ENCODE data around the gene CD74.

CD74 gene

DNA sequence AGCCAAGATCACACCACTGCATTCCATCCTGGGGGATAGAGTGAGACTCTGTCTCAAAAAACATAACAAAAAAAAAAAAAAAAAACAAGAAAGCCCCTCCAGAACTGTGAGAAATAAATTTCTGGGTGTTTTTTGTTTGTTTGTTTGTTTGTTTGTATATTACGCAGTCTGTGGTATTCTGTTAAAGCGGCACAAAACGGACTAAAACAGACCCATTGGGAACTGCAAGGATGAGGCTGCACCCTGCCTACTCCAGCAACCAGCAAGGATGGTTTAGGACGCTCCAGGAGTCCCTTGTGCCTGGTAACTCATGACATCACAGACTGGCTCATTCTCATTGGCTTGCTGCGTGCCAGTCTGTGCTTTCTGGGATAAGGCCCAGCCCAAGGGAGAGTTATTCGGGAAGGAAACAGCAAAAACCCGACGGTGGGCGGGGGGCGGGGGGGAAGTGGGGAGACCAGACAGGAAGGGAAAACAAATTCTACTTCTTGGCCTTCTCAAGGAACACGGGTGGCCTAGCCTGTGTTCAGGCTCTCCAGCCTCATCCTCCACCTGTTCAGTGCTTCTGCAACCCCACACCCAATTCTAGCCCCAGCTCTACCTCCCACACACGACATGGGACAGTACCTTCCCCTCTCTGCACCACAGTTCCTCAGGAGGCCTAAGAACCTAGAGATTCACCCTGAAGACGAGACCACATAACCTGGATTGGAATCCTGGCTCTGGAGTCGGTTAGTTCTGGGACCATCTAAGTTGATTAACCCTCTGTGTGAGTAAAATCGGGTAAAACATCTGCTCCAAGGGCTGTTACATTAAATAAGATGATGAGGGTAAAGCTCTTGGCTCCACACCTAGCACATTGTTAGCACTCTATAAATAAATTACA is 2.8 kb downstream of the CD74 start:
- DNase-seq, result peak; percentile 81

DNA sequence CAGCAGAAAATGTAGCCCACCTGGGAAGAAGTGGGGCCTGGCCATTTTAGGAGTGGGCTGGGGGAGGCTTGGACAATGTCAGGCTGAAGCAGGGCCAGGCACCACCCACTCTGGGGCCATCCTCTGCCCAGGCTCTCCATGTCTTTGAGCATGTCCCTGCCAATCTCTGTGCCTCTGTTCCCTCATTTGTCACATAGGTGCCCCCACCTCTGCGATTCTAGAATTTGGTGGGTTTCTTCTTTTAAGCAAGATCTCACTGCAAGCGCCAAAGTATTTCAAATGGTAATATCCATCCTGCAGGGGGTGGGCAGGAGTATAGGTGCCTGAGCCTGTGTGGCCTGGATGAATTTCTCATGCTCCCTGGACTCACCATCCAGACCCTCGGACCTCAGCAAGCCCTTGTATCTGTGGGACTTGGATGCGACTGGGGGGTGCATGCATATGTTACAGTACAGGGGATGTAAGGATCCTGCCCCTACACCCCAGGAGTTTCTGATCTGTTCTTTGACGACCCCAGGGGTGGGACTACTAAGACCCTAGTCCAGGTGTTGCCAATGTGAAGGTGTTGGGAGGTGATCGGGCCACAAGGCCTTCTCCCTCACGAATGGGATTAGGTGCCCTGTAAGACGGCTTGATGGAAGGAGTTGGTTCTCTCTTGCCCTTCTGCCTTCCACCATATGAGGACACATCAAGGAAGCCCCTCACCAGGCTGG is 4.3 kb downstream of the CD74 start:
- no peak for DNase-seq

DNA sequence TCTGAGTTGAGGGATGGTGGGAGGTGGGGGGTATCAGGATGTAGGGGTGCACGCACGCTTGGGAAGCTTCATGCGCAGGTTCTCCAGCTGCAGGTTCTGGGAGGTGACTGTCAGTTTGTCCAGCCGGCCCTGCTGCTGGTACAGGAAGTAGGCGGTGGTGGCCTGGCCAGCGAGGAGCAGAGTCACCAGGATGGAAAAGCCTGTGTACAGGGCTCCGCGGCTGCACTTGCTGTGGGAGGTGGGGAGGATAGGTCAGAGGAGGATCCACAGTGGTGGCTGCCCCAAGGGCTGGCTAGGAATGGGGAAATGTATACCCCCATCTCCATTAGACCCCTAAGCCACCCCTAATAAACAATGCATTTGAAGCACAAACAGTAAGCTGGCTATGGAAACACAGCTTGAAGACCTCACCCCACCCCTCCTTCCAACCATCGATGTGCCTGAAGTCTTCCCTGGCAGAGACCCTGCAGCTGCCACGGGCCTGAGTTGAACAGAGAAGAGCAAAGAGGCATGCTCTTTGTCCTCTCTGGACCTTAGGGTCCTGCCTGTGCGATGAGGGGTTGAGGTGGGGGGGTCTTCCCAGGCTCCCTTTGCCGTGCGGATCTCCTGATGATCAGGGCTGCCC is 5.5 kb downstream of the CD74 start:
- DNase-seq, result no peak

- DNase-seq, result no peak
These were observed 6.0 kb downstream of the CD74 start for GRCh38 chr5:150406723-150407095.

DNA sequence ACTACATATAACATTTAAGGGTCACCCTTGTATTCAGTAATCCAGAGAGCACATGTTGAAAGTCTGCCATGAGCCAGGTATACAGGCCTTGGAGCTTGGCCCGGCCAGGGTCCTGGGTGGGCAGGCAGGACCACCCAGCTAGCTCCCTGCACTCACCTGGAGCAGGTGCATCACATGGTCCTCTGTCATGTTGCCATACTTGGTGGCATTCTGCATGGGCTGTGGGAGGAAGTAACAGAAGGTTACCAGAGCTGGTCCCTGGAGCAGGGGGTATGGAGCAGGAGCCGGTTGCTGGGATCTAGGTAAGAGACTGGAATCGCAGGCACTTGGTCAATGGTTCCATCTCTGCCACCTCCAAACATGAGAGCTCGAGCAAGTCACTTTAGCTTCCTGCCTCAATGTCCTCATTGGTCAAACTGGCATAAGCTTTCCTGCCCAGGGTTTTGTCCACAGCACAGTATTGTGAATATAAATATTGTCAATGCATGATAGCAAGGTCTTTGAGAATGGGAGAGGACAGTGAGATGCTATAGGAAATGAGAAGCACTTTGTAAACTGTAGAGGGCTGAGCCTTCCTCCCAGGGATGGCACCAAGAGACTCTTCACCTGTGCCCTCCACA is 6.5 kb downstream of the CD74 start:
- DNase-seq, result no peak

- no peak for DNase-seq
These were observed 7.5 kb downstream of the CD74 start for GRCh38 chr5:150404941-150405816.

GRCh38 chr5:150404535-150404934 is 8.2 kb downstream of the CD74 start:
- no peak for DNase-seq

DNA sequence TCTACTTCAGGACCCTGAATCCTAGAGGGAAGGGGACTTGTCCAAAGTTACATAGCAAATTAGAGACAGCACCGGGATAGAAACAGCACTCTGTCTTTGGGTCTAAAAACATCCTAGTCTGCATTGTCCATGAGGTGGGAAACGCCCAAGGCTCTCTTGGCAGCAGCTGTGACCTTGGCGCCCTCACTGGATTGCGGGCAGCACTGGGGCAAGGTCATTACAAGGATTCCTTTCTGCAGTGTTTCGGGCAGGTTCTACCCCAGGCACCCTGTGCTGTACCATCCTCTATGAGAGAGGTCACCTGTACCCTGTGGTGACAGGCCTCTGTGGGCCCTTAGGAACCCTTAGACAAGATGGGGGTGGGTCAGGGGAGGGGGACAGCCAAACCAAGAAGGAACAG is 8.6 kb downstream of the CD74 start:
- DNase-seq, result no peak

- DNase-seq, result no peak
These were observed 9.8 kb downstream of the CD74 start for GRCh38 chr5:150402901-150403342.

DNA sequence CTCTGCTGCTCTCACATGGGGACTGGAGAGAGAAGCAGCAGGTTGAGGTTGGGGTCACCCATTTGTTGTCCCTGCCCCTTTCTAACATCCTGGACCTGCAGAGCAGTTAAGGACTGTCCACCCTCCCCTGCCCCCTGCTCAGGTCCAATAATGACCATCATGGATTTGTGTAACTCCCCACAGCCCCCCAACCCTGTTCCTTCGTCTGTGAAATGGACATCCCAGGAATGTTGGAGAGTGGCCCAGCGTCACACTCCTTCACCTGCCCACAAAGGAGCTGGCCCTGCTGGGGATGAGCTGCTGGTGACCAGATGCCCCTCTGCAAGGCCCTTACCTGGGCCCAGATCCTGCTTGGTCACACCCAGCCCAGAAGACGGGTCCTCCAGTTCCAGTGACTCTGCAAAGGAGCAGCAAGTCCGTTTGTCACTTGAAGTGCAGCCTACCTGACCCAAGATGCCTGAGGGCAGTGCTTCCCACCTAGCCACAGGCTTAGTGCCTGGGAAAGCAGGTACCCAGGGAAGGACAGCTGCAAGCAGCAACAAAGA is 10.4 kb downstream of the CD74 start:
- no peak for DNase-seq

GRCh38 chr5:150401376-150402228 is 11.1 kb downstream of the CD74 start:
- no peak for DNase-seq

DNA sequence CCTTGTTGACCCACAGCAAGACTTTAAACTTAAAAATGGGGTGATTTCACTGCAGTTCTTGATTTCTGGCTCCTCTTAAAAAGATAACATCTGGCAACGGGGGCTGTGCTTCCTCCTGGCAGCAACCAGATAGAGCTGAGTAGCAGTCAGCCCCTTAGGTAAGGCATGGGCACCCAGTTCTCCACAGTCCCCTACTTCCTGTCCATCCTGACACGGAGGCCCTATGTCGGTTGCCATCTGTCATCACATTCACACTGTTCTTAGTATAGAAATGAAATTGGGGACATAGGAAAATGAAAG is 11.7 kb downstream of the CD74 start:
- DNase-seq, result no peak

DNA sequence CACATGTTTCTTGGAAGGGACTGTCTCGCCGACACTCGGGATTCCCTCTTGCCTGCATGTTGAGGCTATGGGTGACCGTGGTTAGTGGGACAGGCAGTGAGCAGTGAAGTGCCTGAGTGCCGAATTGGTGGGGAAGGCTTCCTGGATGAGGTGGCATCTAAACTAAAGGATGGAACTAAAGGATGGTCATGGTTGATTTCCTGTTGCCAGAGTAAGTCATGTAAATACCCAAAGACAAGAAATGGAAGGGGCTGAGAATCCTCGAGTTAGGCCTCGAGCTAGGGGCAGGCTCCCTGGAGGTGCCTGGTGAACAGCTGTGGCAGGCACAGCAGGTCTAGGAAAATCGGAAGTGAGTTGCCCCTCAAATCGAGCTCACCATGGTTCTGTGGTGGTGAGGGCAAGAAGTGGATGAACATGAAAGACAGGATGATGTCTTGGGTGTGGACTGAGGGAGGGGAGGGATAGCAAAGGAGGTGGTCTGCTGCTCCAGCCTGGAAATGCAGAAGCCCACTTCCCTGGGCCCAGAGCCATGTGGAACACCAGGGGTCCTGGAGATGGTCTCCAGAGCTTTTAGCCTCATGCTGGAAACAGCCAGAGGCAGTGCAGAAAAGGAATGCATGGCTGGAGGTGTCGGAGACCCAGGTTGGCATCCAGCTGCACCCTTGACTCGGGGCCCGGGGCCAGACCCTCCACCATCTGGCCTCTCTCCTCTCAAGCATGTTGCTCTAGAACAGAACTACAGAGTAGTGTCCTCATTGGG is 12.2 kb downstream of the CD74 start:
- no peak for DNase-seq

- no peak for DNase-seq
These were observed 13.0 kb downstream of the CD74 start for GRCh38 chr5:150399524-150400211.

GRCh38 chr5:150398722-150399523 is 13.8 kb downstream of the CD74 start:
- no peak for DNase-seq

DNA sequence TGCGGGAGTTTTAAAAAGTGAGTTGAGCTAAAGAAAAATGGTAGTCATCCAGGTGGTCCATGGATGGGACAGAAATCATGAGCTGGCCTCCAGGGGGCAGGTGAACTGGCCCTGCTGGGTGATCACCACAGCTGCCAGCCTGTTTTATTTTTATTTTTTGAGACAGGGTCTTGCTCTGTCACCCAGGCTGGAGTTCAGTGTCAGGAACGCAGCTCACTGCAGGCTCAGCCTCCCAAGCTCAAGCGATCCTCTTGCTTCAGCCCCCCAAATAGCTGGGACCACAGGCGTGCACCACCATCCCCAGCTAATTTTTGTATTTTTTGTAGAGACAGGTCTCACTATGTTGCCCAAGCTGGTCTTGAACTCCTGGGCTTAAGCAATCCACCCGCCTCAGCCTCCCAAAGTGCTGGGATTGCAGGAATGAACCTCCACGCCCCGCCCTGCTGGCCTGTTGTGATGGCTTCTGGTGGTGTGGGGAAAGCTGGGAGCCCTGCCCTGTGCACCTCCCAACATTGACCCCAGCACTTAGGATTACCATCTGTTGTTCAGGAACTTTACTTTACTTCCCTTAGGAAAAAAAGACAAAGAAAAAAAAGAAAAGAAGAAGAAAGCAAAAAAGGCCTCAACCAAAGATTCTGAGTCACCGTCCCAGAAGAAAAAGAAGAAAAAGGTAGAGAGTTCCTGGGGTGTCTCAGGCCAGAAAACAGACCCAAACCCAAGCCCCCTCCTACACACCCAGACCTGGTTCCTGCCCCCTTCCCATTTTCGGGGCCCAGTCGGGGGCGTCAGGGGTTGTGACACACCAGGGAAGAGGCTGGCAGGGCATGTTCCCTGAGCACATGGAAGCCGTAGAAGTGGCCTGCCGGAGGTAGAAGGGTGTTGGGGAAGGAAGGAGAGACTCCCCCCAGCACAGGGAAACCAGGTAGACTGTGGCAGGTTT is 14.7 kb downstream of the CD74 start:
- DNase-seq, result no peak

- DNase-seq, result no peak
These were observed 15.4 kb downstream of the CD74 start for GRCh38 chr5:150397146-150397781.

Measured in NCI-H774 (cell line).